A549 (cell line): ENCODE results near the gene CNOT6.

ENCODE experiments used
- CEBPB ChIP-seq, 2 experiments: fragments of >200 bp in 1 of 2; sonication (Bioruptor Twin) in 1 of 2; formaldehyde crosslinking in 1 of 2; IDR thresholded peaks; 2 replicates each; pipeline ENCODE4 v1.6.1; 2012 to 2016
- EP300 ChIP-seq, 2 experiments: fragments of >200 bp; sonication (Bioruptor Twin); formaldehyde crosslinking; IDR thresholded peaks; 2 replicates in 1 of 2; 3 replicates in 1 of 2; pipeline ENCODE4 v1.6.1; 2016 to 2017
- FOSL2 ChIP-seq, 2 experiments: fragments of 450-650 bp in 1 of 2; fragments of >200 bp in 1 of 2; sonication (Bioruptor Twin) in 1 of 2; formaldehyde crosslinking; IDR thresholded peaks; 2 replicates each; pipeline versions ENCODE4 v1.5.0 to v1.6.1; 2016 to 2020; ENCODE audit warnings: mild to moderate bottlenecking in 1 of 2, moderate library complexity in 1 of 2
- HEYL ChIP-seq: fragments of 250-450 bp; sonication (Bioruptor Pico); IDR thresholded peaks from 2 replicates; pipeline ENCODE4 v1.8.0; 2021; ENCODE audit warnings: mild to moderate bottlenecking, moderate library complexity
- POLR2AphosphoS2 ChIP-seq: conservative IDR thresholded peaks from 2 replicates; pipeline ENCODE4 v1.6.1; 2012; ENCODE audit warnings: low read length, improper control_type of control experiment, inconsistent platforms
- SMC3 ChIP-seq: fragments of >200 bp; sonication (Bioruptor Twin); formaldehyde crosslinking; IDR thresholded peaks from 3 replicates; pipeline ENCODE4 v1.6.1; 2018; ENCODE audit warnings: inconsistent platforms
- TF ChIP-seq, protein P1 (sequence below): fragments of >200 bp; sonication (Bioruptor Twin); formaldehyde crosslinking; IDR thresholded peaks from 3 replicates; pipeline ENCODE4 v1.5.1; 2016
- TF ChIP-seq, protein P2 (sequence below): IDR thresholded peaks from 2 replicates; pipeline ENCODE4 v1.6.1; 2012; ENCODE audit warnings: low read depth, borderline replicate concordance

DNA sequence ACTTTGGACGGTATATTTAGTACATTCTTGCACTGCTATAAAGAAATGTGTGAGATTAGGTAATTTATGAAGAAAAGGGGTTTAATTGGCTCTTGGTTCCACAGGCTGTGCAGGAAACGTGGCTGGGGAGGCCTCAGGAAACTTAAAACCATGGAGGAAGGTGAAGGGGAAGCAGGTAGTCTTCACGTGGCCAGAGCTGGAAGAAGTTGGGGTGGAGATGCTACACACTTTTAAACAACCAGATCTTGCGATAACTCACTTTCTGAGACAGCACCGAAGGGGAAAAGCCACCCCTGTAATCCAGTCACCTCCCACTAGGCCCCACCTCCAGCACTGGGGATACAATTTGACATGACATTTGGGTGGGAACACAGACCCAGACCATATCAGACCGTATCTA lies 13.5 kb downstream of the CNOT6 start:
- no peak for TF ChIP-seq SMC3
- TF ChIP-seq, protein P1, sequence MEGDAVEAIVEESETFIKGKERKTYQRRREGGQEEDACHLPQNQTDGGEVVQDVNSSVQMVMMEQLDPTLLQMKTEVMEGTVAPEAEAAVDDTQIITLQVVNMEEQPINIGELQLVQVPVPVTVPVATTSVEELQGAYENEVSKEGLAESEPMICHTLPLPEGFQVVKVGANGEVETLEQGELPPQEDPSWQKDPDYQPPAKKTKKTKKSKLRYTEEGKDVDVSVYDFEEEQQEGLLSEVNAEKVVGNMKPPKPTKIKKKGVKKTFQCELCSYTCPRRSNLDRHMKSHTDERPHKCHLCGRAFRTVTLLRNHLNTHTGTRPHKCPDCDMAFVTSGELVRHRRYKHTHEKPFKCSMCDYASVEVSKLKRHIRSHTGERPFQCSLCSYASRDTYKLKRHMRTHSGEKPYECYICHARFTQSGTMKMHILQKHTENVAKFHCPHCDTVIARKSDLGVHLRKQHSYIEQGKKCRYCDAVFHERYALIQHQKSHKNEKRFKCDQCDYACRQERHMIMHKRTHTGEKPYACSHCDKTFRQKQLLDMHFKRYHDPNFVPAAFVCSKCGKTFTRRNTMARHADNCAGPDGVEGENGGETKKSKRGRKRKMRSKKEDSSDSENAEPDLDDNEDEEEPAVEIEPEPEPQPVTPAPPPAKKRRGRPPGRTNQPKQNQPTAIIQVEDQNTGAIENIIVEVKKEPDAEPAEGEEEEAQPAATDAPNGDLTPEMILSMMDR = no peak
- TF ChIP-seq CEBPB (IDR thresholded peaks at IDR 0.05) = no peak
- TF ChIP-seq POLR2AphosphoS2 = no peak
- TF ChIP-seq, protein P2, sequence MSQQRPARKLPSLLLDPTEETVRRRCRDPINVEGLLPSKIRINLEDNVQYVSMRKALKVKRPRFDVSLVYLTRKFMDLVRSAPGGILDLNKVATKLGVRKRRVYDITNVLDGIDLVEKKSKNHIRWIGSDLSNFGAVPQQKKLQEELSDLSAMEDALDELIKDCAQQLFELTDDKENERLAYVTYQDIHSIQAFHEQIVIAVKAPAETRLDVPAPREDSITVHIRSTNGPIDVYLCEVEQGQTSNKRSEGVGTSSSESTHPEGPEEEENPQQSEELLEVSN = no peak
- TF ChIP-seq HEYL (CRISPR knock-in tag) = no peak
- TF ChIP-seq EP300 (IDR thresholded peaks at IDR 0.05) = no peak
- no peak for TF ChIP-seq FOSL2 (IDR thresholded peaks at IDR 0.05)
- TF ChIP-seq FOSL2 (CRISPR knock-in tag; IDR thresholded peaks at IDR 0.05) = no peak
